WERI-Rb-1 (cell line): ENCODE measurements around the gene SYNE4.
"Not testable (repeated sequence)": the region's sequence is repeated elsewhere in the genome, so short reads cannot be mapped to it uniquely, and the experiment has no call there.

ENCODE experiments used
- DNase-seq: peaks from one replicate; pipeline ENCODE4 v3.0.0-alpha.2; 2020
- H3K27ac ChIP-seq: fragments of 250-450 bp; sonication (Bioruptor Pico); 2 replicates; pipeline ENCODE4 v1.5.1; 2020; ENCODE audit warnings: mild to moderate bottlenecking, moderate library complexity
- H3K27me3 ChIP-seq: fragments of 250-450 bp; sonication (Bioruptor Pico); 2 replicates; pipeline ENCODE4 v1.5.1; 2021; ENCODE audit warnings: mild to moderate bottlenecking, low read depth, moderate library complexity; ENCODE audit not compliant: insufficient read depth, severe bottlenecking
- H3K36me3 ChIP-seq: fragments of 250-450 bp; sonication (Bioruptor Pico); 2 replicates; pipeline ENCODE4 v1.5.1; 2020; ENCODE audit warnings: mild to moderate bottlenecking, moderate library complexity
- H3K4me3 ChIP-seq: 2 replicates; pipeline ENCODE4 v1.5.1; 2011; ENCODE audit warnings: low read depth, mild to moderate bottlenecking, control low read depth, low read length
- H3K9me3 ChIP-seq: fragments of 250-450 bp; sonication (Bioruptor Pico); 2 replicates; pipeline ENCODE4 v1.5.1; 2021; ENCODE audit warnings: mild to moderate bottlenecking, moderate library complexity; ENCODE audit not compliant: severe bottlenecking
- TF ChIP-seq, protein P1 (sequence below): IDR thresholded peaks from 2 replicates; pipeline ENCODE4 v1.5.1; 2011; ENCODE audit warnings: low read depth, mild to moderate bottlenecking, control low read depth, inconsistent platforms, low read length

The SYNE4 gene

DNA sequence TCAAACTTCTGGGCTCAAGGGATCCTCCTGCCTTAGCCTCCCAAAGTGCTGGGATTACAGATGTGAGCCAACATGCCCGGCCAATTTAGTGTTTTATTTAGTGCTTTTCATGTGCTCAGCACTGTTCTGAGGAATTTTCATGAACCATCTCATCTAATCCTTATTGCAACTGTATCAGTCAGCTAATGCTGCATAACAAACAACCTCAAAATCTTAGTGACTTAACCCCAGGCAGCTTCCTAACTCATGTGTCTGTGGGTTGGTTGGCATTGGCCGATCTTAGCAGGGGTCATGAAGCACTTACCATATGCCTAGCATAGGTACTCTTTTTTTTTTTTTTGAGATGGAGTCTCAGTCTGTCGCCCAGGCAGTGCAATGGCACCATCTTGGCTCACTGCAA, 19.8 kb downstream of the SYNE4 start:
- no peaks in the 10 kb centered on the region for H3K9me3 ChIP-seq
- no peaks in the 10 kb centered on the region for H3K27me3 ChIP-seq

DNA sequence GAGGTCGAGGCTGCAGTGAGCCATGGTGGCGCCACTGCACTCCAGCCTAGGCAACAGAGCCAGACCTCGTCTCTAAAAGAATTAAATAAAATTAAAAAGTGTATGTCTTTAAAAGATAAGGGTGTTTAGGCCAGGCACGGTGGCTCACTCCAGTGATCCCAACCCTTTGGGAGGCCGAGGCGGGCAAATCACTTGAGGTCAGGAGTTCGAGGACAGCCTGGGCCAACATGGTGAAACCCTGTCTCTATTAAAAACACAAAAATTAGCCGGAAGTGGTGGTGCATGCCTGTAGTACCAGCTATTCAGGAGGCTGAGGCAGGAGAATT, 21.1 kb downstream of the SYNE4 start:
- Histone ChIP-seq H3K27ac (peak overlapping the region; percentile 77), H3K4me3 (peak overlapping the region; percentile 51), H3K27me3 (no peaks in the 10 kb centered on the region), H3K9me3 (no peaks in the 10 kb centered on the region), H3K36me3 (no peaks in the 10 kb centered on the region)
- TF ChIP-seq, protein P1, sequence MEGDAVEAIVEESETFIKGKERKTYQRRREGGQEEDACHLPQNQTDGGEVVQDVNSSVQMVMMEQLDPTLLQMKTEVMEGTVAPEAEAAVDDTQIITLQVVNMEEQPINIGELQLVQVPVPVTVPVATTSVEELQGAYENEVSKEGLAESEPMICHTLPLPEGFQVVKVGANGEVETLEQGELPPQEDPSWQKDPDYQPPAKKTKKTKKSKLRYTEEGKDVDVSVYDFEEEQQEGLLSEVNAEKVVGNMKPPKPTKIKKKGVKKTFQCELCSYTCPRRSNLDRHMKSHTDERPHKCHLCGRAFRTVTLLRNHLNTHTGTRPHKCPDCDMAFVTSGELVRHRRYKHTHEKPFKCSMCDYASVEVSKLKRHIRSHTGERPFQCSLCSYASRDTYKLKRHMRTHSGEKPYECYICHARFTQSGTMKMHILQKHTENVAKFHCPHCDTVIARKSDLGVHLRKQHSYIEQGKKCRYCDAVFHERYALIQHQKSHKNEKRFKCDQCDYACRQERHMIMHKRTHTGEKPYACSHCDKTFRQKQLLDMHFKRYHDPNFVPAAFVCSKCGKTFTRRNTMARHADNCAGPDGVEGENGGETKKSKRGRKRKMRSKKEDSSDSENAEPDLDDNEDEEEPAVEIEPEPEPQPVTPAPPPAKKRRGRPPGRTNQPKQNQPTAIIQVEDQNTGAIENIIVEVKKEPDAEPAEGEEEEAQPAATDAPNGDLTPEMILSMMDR = peak; percentile 4; the same call in 1 of the 2 replicates
- no peak for DNase-seq

More for the DNA sequence above, 19.8 kb downstream of the SYNE4 start:
- DNase-seq = no peak
- Histone ChIP-seq H3K36me3 (no peaks in the 10 kb centered on the region), H3K4me3 (no peak overlapping the region), H3K27ac (no peak overlapping the region)
- TF ChIP-seq, protein P1 = no peak

DNA sequence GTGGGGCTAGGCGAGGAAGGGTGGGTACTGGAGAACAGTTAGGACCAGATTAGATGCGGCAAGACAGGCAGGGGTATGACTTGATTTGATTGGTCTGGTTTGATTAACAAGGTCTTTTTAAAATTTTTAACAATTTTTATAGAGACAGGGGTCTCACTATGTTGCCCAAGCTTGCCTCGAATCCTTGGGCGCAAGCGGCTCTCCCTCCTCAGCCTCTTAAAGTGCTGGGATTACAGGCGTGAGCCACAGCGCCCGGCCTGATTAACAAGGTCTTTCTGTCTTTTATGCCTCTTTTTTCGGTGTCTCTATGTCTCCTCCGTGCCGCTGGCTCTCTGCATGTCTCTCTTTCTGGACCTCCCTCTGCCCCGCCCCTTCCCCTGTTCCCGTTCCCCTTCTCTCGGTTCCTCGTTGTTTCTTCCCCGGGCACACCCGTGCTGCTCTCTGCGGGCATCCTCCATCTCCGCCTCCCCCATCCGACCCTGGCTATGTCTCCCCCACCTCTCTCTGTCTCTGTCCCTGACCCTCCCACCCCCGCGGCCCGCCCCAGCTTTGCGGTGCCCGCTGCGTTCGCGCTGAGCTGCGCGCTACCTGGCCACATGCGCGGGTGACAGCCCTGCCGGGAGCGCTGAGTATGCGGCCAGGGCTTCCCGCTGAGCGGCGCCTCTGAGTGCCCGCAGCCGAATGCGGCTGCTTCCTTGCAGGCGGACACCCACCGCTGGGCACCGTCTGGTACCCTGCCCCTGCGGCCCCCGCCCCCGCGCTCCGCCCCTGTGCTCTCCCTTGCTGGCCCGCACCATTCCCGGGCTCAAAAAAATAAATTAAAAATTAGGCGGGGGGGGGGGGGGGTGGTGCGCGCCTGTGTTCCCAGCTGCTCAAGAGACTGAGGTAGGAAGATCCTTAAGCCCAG, 21.7 kb downstream of the SYNE4 start:
- H3K27ac ChIP-seq = peak overlapping the region; percentile 77
- no peaks in the 10 kb centered on the region for H3K36me3 ChIP-seq
- no peaks in the 10 kb centered on the region for H3K9me3 ChIP-seq
- peak overlapping the region; percentile 51 for H3K4me3 ChIP-seq
- TF ChIP-seq, protein P1 = peak; percentile 26; the same call in 1 of the 2 replicates
- no peaks in the 10 kb centered on the region for H3K27me3 ChIP-seq
- DNase-seq = peak; percentile 83

DNA sequence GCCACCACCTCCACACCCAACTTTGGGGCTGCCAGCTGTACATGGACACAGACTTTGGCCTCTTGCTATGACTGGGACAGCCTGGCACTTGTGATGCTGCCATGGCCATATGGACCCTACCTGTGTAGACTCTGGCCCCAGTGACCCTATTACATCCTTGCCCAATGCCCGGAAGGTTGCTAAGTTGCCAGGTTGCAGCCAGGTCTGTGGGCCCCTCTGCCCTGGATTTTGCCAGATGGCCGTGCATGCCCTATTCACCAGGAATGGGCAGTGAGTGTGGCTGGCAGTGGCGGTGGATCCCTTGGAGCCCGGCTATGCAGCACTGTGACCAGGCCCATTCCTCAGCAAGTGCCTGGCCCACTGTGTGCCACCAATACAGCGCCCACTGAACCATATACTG, 22.5 kb downstream of the SYNE4 start:
- Histone ChIP-seq H3K9me3 (no peaks in the 10 kb centered on the region), H3K36me3 (no peaks in the 10 kb centered on the region), H3K27ac (no peak overlapping the region), H3K27me3 (no peaks in the 10 kb centered on the region), H3K4me3 (no peak overlapping the region)
- DNase-seq = no peak
- TF ChIP-seq, protein P1 = no peak

DNA sequence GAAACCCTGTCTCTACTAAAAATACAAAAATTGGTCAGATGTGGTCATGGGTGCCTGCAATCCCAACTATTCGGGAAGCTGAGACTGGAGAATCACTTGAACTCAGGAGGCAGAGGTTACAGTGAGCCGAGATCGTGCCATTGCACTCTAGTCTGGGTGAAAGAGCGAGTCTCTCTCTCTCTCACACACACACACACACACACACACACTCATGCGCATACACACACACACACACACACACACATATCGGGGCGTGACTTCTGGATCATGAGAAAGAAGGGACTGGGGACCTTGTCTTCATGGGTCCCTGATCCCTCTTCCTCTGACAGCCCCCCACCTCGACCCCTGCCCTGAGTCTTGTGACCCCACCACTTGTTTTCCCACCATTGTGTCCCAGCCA, 25.4 kb downstream of the SYNE4 start:
- H3K27me3 ChIP-seq = no peaks in the 10 kb centered on the region
- H3K27ac ChIP-seq = no peak overlapping the region
- no peak overlapping the region for H3K4me3 ChIP-seq
- no peaks in the 10 kb centered on the region for H3K9me3 ChIP-seq
- no peaks in the 10 kb centered on the region for H3K36me3 ChIP-seq
- DNase-seq = no peak
- TF ChIP-seq, protein P1 = no peak

- H3K4me3 ChIP-seq, H3K36me3 ChIP-seq, H3K9me3 ChIP-seq, H3K27ac ChIP-seq, DNase-seq, H3K27me3 ChIP-seq: not testable (repeated sequence)
Observed at GRCh38 chr19:35980997-35981396, 27.6 kb downstream of the SYNE4 start.
